ENCODE measurements around the gene TMEM95.
"Not testable (repeated sequence)": the region's sequence is repeated elsewhere in the genome, so short reads cannot be mapped to it uniquely, and the experiment has no call there.

Gene TMEM95

GRCh38 chr17:7348478-7349242, 6.3 kb upstream of the TMEM95 start:
- DNase-seq: no peak

GRCh38 chr17:7351665-7352502, 3.1 kb upstream of the TMEM95 start, which contains the start of gene KCTD11:
Gene KCTD11 (plus strand): TSS chr17:7352162.
- DNase-seq: peak in 1 of 2 donors; percentile 31

GRCh38 chr17:7352503-7352889, 2.5 kb upstream of the TMEM95 start:
- no peak for DNase-seq

GRCh38 chr17:7352910-7353635, 1.9 kb upstream of the TMEM95 start:
- DNase-seq: no peak

GRCh38 chr17:7354262-7354843, 603 bp upstream of the TMEM95 start:
- DNase-seq: no peak

- DNase-seq: no peak
Measured at GRCh38 chr17:7355573-7355972, 617 bp downstream of the TMEM95 start.

- DNase-seq: peak; percentile 39 to 47
Measured at GRCh38 chr17:7356072-7356549, 1.2 kb downstream of the TMEM95 start.

- no peak for DNase-seq
Measured at GRCh38 chr17:7356756-7357155, 1.8 kb downstream of the TMEM95 start.

GRCh38 chr17:7357381-7357780, 2.4 kb downstream of the TMEM95 start:
- no peak for DNase-seq

- DNase-seq: no peak
Measured at GRCh38 chr17:7361906-7362305, 7.0 kb downstream of the TMEM95 start.

- no peak for DNase-seq
Measured at GRCh38 chr17:7363311-7363710, 8.4 kb downstream of the TMEM95 start.

- DNase-seq: not testable (repeated sequence)
Measured at GRCh38 chr17:7365963-7366362, 11.0 kb downstream of the TMEM95 start.

GRCh38 chr17:7367083-7367482, 12.1 kb downstream of the TMEM95 start:
- no peak for DNase-seq

GRCh38 chr17:7367918-7368598, 13.1 kb downstream of the TMEM95 start:
- no peak for DNase-seq

- not testable (repeated sequence) for DNase-seq
Measured at GRCh38 chr17:7368599-7368994, 13.6 kb downstream of the TMEM95 start.

GRCh38 chr17:7369825-7370224, 14.9 kb downstream of the TMEM95 start:
- DNase-seq: no peak

- DNase-seq: no peak
Measured at GRCh38 chr17:7370853-7371252, 15.9 kb downstream of the TMEM95 start.

GRCh38 chr17:7374353-7374752, 19.4 kb downstream of the TMEM95 start:
- no peak for DNase-seq

- DNase-seq: no peak
Measured at GRCh38 chr17:7379134-7379533, 24.2 kb downstream of the TMEM95 start.

- no peak for DNase-seq
Measured at GRCh38 chr17:7380321-7380720, 25.4 kb downstream of the TMEM95 start.

GRCh38 chr17:7380855-7381683, 26.1 kb downstream of the TMEM95 start, which contains the start of gene TNK1:
Gene TNK1 (plus strand): TSS chr17:7381089. CDS start chr17:7382927, 1,838 bp downstream.
- no peak for DNase-seq
